NB4 (cell line): ENCODE data around the gene ITPRID1.

Experiments
- DNase-seq: peaks from one replicate; pipeline ENCODE4 v3.0.0; 2010; ENCODE audit warnings: low read depth
- H3K4me3 ChIP-seq: one replicate; pipeline ENCODE4 v1.5.1; 2011; ENCODE audit warnings: mild to moderate bottlenecking, low read depth, low read length, moderate library complexity
- CTCF ChIP-seq: IDR thresholded peaks from one replicate; pipeline ENCODE4 v1.5.1; 2012; ENCODE audit warnings: low read depth, low read length
- MAX ChIP-seq: IDR thresholded peaks from 2 replicates; pipeline ENCODE4 v1.6.1; 2011; ENCODE audit warnings: low read depth, low read length
- MYC ChIP-seq: IDR thresholded peaks from 2 replicates; pipeline ENCODE4 v1.6.1; 2011; ENCODE audit warnings: low read depth, low read length
- POLR2A ChIP-seq: IDR thresholded peaks from 2 replicates; pipeline ENCODE4 v1.6.1; 2011; ENCODE audit warnings: mild to moderate bottlenecking; ENCODE audit not compliant: insufficient read length; ENCODE audit errors: extremely low read depth

Gene ITPRID1

GRCh38 chr7:31602041-31602625, 88.2 kb downstream of the ITPRID1 start:
- TF ChIP-seq MAX (no peak), POLR2A (no peak), MYC (no peak), CTCF (no peak)
- no peak overlapping the region for H3K4me3 ChIP-seq
- DNase-seq: no peak

- TF ChIP-seq MYC (no peak), MAX (no peak), POLR2A (no peak), CTCF (no peak)
- DNase-seq: no peak
- H3K4me3 ChIP-seq: no peak overlapping the region
These were observed 89.2 kb downstream of the ITPRID1 start for GRCh38 chr7:31603046-31603445.

- no peak overlapping the region for H3K4me3 ChIP-seq
- no peak for DNase-seq
- TF ChIP-seq MAX (no peak), MYC (no peak), POLR2A (no peak), CTCF (no peak)
These were observed 99.7 kb downstream of the ITPRID1 start for GRCh38 chr7:31613604-31614003.

- H3K4me3 ChIP-seq: no peak overlapping the region
- TF ChIP-seq MAX (no peak), POLR2A (no peak), CTCF (no peak), MYC (no peak)
- DNase-seq: no peak
These were observed 119.6 kb downstream of the ITPRID1 start for GRCh38 chr7:31633467-31633866.

GRCh38 chr7:31633894-31634494, 120.1 kb downstream of the ITPRID1 start:
- H3K4me3 ChIP-seq: no peak overlapping the region
- DNase-seq: peak; percentile 68
- TF ChIP-seq MAX (no peak), CTCF (peak; percentile 65)
